ENCODE data around the gene ARID3A.

DNA sequence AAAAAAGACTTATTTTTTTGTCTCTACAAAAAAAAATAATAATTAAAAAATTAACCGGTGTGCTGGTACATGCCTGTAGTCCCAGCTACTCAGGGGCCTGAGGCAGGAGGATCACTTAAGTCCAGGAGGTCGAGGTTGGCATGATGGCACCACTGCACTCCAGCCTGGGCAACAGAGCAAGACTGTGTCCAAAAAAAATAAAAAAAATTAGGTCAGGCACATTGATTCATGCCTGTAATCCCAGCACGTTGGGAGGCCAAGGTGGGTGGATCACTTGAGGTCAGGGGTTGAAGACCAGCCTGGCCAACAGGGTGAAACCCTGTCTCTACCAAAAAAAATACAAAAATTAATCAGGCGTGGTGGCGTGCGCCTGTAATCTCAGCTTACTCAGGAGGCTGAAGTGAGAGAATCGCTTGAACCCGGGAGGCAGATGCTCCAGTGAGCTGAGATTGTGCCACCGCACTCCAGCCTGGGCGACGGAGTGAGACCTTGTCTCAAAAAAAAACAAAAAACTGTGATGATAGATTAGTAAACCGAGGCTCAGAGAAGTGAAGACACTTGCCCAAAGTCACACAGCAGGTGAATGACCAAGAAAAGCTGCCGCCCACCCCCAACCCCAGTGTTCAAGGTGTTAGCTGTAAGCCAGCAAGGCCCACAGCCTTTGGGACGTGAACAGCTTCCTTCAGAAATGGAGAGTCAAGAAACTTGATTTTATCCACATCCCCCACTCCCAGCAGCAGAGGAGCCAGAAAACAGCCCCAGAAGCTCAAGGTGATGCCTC, 23.2 kb upstream of the ARID3A start:
- TF ChIP-seq, protein P1, sequence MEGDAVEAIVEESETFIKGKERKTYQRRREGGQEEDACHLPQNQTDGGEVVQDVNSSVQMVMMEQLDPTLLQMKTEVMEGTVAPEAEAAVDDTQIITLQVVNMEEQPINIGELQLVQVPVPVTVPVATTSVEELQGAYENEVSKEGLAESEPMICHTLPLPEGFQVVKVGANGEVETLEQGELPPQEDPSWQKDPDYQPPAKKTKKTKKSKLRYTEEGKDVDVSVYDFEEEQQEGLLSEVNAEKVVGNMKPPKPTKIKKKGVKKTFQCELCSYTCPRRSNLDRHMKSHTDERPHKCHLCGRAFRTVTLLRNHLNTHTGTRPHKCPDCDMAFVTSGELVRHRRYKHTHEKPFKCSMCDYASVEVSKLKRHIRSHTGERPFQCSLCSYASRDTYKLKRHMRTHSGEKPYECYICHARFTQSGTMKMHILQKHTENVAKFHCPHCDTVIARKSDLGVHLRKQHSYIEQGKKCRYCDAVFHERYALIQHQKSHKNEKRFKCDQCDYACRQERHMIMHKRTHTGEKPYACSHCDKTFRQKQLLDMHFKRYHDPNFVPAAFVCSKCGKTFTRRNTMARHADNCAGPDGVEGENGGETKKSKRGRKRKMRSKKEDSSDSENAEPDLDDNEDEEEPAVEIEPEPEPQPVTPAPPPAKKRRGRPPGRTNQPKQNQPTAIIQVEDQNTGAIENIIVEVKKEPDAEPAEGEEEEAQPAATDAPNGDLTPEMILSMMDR (IDR thresholded peaks at IDR 0.05): no peak
- no peak for TF ChIP-seq POLR2A (IDR thresholded peaks at IDR 0.05)

Data from Peyer's patch (tissue), 4 donors.